ENCODE data around the gene LCN15. TPM values are rescaled to one million over a fixed set of nuclear protein-coding genes. Genes with fewer than 3 reads are reported as not detected.
"Not testable (repeated sequence)": the region's sequence is repeated elsewhere in the genome, so short reads cannot be mapped to it uniquely, and the experiment has no call there.

LCN15 gene
- total and polyA plus RNA-seq, 8 donors: 0.06 to 0.18 (median 0.07) TPM; not detected in 3

DNA sequence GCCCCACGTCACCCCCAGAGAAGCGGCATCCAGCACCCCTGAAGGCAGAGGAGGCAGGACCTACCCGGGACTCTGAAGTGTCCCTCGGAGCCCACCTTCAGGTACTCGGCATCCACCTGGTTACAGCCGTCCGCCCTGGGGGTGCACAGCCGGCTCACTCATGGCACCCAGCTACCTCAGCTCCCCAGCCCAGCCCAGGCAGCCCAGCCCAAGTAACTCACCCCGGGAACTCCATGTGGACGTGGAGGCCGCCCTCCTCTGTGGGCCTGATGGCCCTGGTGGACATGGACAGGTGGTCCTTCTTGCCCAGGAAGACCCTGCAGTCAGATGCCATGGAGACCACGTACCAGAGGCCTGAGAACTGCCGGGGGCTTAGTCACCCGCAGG, 676 bp downstream of the LCN15 start:
- TF ChIP-seq, protein P1, sequence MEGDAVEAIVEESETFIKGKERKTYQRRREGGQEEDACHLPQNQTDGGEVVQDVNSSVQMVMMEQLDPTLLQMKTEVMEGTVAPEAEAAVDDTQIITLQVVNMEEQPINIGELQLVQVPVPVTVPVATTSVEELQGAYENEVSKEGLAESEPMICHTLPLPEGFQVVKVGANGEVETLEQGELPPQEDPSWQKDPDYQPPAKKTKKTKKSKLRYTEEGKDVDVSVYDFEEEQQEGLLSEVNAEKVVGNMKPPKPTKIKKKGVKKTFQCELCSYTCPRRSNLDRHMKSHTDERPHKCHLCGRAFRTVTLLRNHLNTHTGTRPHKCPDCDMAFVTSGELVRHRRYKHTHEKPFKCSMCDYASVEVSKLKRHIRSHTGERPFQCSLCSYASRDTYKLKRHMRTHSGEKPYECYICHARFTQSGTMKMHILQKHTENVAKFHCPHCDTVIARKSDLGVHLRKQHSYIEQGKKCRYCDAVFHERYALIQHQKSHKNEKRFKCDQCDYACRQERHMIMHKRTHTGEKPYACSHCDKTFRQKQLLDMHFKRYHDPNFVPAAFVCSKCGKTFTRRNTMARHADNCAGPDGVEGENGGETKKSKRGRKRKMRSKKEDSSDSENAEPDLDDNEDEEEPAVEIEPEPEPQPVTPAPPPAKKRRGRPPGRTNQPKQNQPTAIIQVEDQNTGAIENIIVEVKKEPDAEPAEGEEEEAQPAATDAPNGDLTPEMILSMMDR (IDR thresholded peaks at IDR 0.05): no peak
- no peaks in the 10 kb centered on the region for H3K36me3 ChIP-seq
- peaks cover 5 to 58% of the 10 kb centered on the region in 2 donors for H3K27me3 ChIP-seq
- intact Hi-C loops (cut with DNase I): no loop called here
- H3K4me3 ChIP-seq: no peak overlapping the region
- H3K4me1 ChIP-seq: no peaks in the 10 kb centered on the region
- DNase-seq: no peak
- no peak for ATAC-seq
- H3K9me3 ChIP-seq: no peaks in the 10 kb centered on the region
- no peak overlapping the region for H3K27ac ChIP-seq

DNA sequence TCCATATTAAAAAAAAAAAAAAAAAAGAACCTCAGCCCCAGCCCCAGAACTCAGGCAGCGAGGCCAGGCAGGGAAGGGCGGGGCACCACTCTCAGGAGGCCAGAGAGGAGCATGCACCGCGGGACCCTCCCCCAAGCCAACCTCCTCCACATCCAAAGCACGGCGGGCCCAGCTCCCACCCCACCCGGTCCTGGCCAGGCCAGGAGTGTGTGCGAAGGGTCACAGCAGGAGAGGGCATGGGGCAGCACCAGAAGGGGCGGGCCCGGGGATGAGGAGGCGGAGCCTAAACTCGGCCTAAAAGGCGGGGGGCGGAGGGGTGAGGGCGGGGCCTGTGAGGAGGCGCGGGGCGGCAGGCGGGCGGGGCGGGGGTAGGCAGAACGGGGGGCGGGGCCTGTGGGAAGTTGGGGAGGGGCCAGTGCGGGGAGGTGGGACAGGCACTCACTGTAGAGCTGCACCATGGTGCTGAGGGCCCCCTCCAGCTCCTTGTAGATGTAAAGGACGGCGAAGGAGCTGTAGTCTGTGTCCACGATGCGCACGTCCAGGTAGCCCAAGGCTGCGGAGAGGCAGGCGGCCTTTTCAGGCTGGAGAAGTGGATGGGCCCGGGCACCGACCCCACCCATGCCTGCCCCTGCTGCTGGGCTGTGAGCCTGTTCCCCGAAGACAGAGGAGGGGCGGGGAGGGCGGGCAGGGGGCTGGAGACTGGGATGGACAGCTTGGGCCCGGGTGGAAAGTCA, 1.2 kb downstream of the LCN15 start:
- H3K27ac ChIP-seq: no peak overlapping the region
- H3K4me3 ChIP-seq: no peak overlapping the region
- H3K27me3 ChIP-seq: peaks cover 0 to 56% of the 10 kb centered on the region in 2 donors
- intact Hi-C loops (cut with DNase I): no loop called here
- no peaks in the 10 kb centered on the region for H3K36me3 ChIP-seq
- DNase-seq (peak in 1 of 4 donors; percentile 84), ATAC-seq (peak; percentile 54)
- no peaks in the 10 kb centered on the region for H3K9me3 ChIP-seq
- H3K4me1 ChIP-seq: no peaks in the 10 kb centered on the region
- TF ChIP-seq, protein P1 (IDR thresholded peaks at IDR 0.05): no peak

DNA sequence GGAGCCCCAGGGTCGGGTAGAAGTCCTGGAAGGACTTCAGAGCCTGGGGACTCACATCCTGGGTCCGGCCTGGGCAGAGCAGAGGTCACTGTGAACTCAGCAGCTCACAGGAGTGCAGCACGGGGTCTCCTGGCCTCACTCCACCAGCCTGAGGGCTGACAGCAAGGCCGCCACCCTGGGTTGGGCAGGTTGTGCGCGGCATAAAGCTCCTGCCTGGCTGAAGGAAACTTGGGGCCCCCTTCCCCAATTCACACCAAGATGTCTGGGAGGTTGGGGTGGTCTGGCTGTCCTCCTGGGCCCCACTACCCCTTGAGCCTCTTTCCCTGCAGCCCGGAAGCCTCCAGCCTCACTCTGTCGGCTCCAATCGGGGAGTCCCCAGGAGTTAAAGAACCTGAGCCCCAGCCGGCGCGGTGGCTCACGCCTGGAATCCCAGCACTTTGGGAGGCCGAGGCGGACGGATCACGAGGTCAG, 2.1 kb downstream of the LCN15 start:
- intact Hi-C loops (cut with DNase I): no loop called here
- no peak for ATAC-seq
- TF ChIP-seq, protein P1 (IDR thresholded peaks at IDR 0.05): no peak
- H3K27me3 ChIP-seq: peaks cover 0 to 48% of the 10 kb centered on the region in 2 donors
- no peaks in the 10 kb centered on the region for H3K36me3 ChIP-seq
- DNase-seq: peak in 1 of 4 donors; percentile 33
- H3K4me1 ChIP-seq: no peaks in the 10 kb centered on the region
- H3K27ac ChIP-seq: no peak overlapping the region
- H3K9me3 ChIP-seq: no peaks in the 10 kb centered on the region
- H3K4me3 ChIP-seq: no peak overlapping the region

DNA sequence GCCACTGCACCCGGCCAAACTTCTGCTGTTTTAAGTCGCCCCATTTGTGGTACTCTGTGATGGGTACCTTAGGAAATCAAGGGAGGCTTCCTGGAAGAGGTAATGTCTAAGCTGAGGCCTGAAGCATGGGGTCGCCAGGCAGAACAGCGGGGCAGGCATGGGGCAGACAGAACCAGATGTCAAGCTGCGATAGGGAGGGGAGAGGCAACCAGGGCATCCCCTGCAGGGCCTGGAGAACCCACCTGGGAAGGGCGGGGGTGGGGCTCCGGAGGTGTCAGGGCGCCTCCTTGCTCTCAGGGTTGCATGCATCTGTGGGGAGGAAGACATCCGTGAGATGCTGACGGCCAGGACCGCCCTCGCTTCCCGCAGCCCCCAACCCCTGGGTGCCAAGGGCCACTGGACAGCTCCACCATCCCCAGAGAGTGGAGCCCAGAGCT, 2.8 kb downstream of the LCN15 start:
- H3K36me3 ChIP-seq: no peaks in the 10 kb centered on the region
- TF ChIP-seq, protein P1 (IDR thresholded peaks at IDR 0.05): no peak
- intact Hi-C loops (cut with DNase I): no loop called here
- DNase-seq (peak in 1 of 4 donors; percentile 58), ATAC-seq (no peak)
- H3K4me3 ChIP-seq: no peak overlapping the region
- H3K4me1 ChIP-seq: no peaks in the 10 kb centered on the region
- H3K27ac ChIP-seq: no peak overlapping the region
- H3K27me3 ChIP-seq: peaks cover 0 to 42% of the 10 kb centered on the region in 2 donors
- H3K9me3 ChIP-seq: peaks cover 0 to 1% of the 10 kb centered on the region in 2 donors

DNA sequence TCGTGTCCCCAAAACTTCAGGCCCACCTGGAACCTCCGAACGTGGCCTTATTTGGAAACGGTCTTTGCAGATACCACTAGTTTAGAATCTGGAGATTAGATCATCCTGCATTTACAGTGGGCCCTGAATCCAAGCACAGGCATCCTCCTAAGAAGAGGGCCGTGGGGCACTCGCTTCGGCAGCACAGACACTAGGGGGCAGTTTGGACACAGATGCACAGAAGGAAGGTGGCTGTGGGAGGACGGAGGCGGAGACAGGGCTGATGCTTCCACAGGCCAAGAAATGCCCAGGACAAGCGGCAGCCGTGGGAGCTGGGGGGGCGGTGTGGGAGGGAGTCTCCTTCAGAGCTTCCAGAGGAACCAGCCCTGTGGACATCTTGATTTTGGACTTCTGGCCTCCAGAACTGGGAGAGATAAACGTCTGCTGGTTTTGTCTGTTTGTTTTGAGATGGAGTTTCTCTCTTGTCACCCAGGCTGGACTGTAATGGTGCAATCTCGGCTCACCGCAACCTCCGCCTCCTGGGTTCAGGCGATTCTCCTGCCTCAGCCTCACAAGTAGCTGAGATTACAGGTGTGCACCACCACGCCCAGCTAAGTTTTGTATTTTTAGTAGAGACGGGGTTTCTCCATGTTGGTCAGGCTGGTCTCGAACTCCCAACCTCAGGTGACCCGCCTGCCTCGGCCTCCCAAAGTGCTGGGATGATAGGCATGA, 3.3 kb downstream of the LCN15 start:
- H3K4me3 ChIP-seq; H3K36me3 ChIP-seq; H3K9me3 ChIP-seq; H3K4me1 ChIP-seq; intact Hi-C loops (cut with DNase I); H3K27ac ChIP-seq: not testable (repeated sequence)
- TF ChIP-seq, protein P1 (IDR thresholded peaks at IDR 0.05): peak in 1 of 2 donors; percentile 27
- DNase-seq (peak in 1 of 4 donors; percentile 79), ATAC-seq (peak; percentile 62)
- peaks cover 0 to 42% of the 10 kb centered on the region in 2 donors for H3K27me3 ChIP-seq

Measured in left lung (tissue), 10 donors.